Measurements from ENCODE around the gene RBAK. TPM values are rescaled to one million over a fixed set of nuclear protein-coding genes. Genes with fewer than 3 reads are reported as not detected.
"Not testable (repeated sequence)": the region's sequence is repeated elsewhere in the genome, so short reads cannot be mapped to it uniquely, and the experiment has no call there.

The RBAK gene
- total RNA-seq, 1 donor from 2014 or later: 7.0 TPM

- H3K27me3 ChIP-seq (ENCODE audit: control insufficient read depth, insufficient read depth, low read length); H3K36me3 ChIP-seq (ENCODE audit: control insufficient read depth, insufficient read depth, low read length); H3K4me3 ChIP-seq (ENCODE audit: low read depth, low read length); DNase-seq (ENCODE audit: low read depth): not testable (repeated sequence)
Measured at GRCh38 chr7:5033186-5033585, 12.5 kb upstream of the RBAK start.

GRCh38 chr7:5035276-5035675 is 10.4 kb upstream of the RBAK start:
- no peak for TF ChIP-seq CTCF (IDR thresholded peaks at IDR 0.05; ENCODE audit: insufficient read depth, low read length, poor library complexity, severe bottlenecking)
- no peaks in the 10 kb centered on the region for H3K27me3 ChIP-seq (ENCODE audit: control insufficient read depth, insufficient read depth, low read length)
- no peak overlapping the region for H3K4me3 ChIP-seq (ENCODE audit: low read depth, low read length)
- H3K36me3 ChIP-seq (ENCODE audit: control insufficient read depth, insufficient read depth, low read length): no peaks in the 10 kb centered on the region
- DNase-seq (ENCODE audit: low read depth): no peak

GRCh38 chr7:5036446-5036845 is 9.2 kb upstream of the RBAK start:
- H3K4me3 ChIP-seq (ENCODE audit: low read depth, low read length): no peak overlapping the region
- TF ChIP-seq CTCF (IDR thresholded peaks at IDR 0.05; ENCODE audit: insufficient read depth, low read length, poor library complexity, severe bottlenecking): no peak
- no peaks in the 10 kb centered on the region for H3K36me3 ChIP-seq (ENCODE audit: control insufficient read depth, insufficient read depth, low read length)
- no peaks in the 10 kb centered on the region for H3K27me3 ChIP-seq (ENCODE audit: control insufficient read depth, insufficient read depth, low read length)
- DNase-seq (ENCODE audit: low read depth): no peak

- no peak for TF ChIP-seq CTCF (IDR thresholded peaks at IDR 0.05; ENCODE audit: insufficient read depth, low read length, poor library complexity, severe bottlenecking)
- H3K27me3 ChIP-seq (ENCODE audit: control insufficient read depth, insufficient read depth, low read length): no peaks in the 10 kb centered on the region
- no peaks in the 10 kb centered on the region for H3K36me3 ChIP-seq (ENCODE audit: control insufficient read depth, insufficient read depth, low read length)
- no peak for DNase-seq (ENCODE audit: low read depth)
- no peak overlapping the region for H3K4me3 ChIP-seq (ENCODE audit: low read depth, low read length)
Measured at GRCh38 chr7:5041047-5041446, 4.6 kb upstream of the RBAK start.

- Histone ChIP-seq H3K27me3 (ENCODE audit: control insufficient read depth, insufficient read depth, low read length) (no peaks in the 10 kb centered on the region), H3K4me3 (ENCODE audit: low read depth, low read length) (no peak overlapping the region), H3K36me3 (ENCODE audit: control insufficient read depth, insufficient read depth, low read length) (no peaks in the 10 kb centered on the region)
- no peak for TF ChIP-seq CTCF (IDR thresholded peaks at IDR 0.05; ENCODE audit: insufficient read depth, low read length, poor library complexity, severe bottlenecking)
- no peak for DNase-seq (ENCODE audit: low read depth)
Measured at GRCh38 chr7:5043661-5044060, 2.0 kb upstream of the RBAK start.

- H3K4me3 ChIP-seq (ENCODE audit: low read depth, low read length): peak overlapping the region; percentile 68
- DNase-seq (ENCODE audit: low read depth); H3K36me3 ChIP-seq (ENCODE audit: control insufficient read depth, insufficient read depth, low read length): not testable (repeated sequence)
Measured at GRCh38 chr7:5046397-5046732, 705 bp downstream of the RBAK start.

GRCh38 chr7:5047127-5047526 is 1.5 kb downstream of the RBAK start:
- not testable (repeated sequence) for DNase-seq (ENCODE audit: low read depth); H3K4me3 ChIP-seq (ENCODE audit: low read depth, low read length); H3K36me3 ChIP-seq (ENCODE audit: control insufficient read depth, insufficient read depth, low read length); H3K27me3 ChIP-seq (ENCODE audit: control insufficient read depth, insufficient read depth, low read length)

More at GRCh38 chr7:5046397-5046732, 705 bp downstream of the RBAK start:
- H3K27me3 ChIP-seq (ENCODE audit: control insufficient read depth, insufficient read depth, low read length): not testable (repeated sequence)

GRCh38 chr7:5050676-5051075 is 5.0 kb downstream of the RBAK start:
- H3K4me3 ChIP-seq (ENCODE audit: low read depth, low read length): no peak overlapping the region
- DNase-seq (ENCODE audit: low read depth): no peak
- no peaks in the 10 kb centered on the region for H3K36me3 ChIP-seq (ENCODE audit: control insufficient read depth, insufficient read depth, low read length)
- no peak for TF ChIP-seq CTCF (IDR thresholded peaks at IDR 0.05; ENCODE audit: insufficient read depth, low read length, poor library complexity, severe bottlenecking)
- H3K27me3 ChIP-seq (ENCODE audit: control insufficient read depth, insufficient read depth, low read length): no peaks in the 10 kb centered on the region

- not testable (repeated sequence) for H3K36me3 ChIP-seq (ENCODE audit: control insufficient read depth, insufficient read depth, low read length); DNase-seq (ENCODE audit: low read depth); H3K27me3 ChIP-seq (ENCODE audit: control insufficient read depth, insufficient read depth, low read length); H3K4me3 ChIP-seq (ENCODE audit: low read depth, low read length)
Measured at GRCh38 chr7:5051731-5052130, 6.1 kb downstream of the RBAK start.
